ENCODE measurements around the gene CD79B. TPM values are rescaled to one million over a fixed set of nuclear protein-coding genes. Genes with fewer than 3 reads are reported as not detected.

CD79B gene
- total and polyA plus RNA-seq, 2 of the 13 experiments (the other 11 are each of a cell fraction or from before 2014, with no cell fraction given) = not detected

GRCh38 chr17:63934183-63935112, 2.3 kb upstream of the CD79B start (continued):
- TF ChIP-seq ZNF407 (CRISPR knock-in tag; IDR thresholded peaks at IDR 0.05; ENCODE audit: not compliant biosample characterization) = no peak
- TF ChIP-seq NR3C1 (CRISPR knock-in tag; IDR thresholded peaks at IDR 0.05) = no peak
- no peak for TF ChIP-seq ZNF672 (CRISPR knock-in tag; IDR thresholded peaks at IDR 0.05)
- no peak for TF ChIP-seq ZNF362 (CRISPR knock-in tag; IDR thresholded peaks at IDR 0.05; ENCODE audit: borderline replicate concordance)
- TF ChIP-seq ZNF142 (CRISPR knock-in tag; IDR thresholded peaks at IDR 0.05) = no peak
